Effector memory CD4-positive, alpha-beta T cell (primary cell): ENCODE measurements around the gene TEX35.
A peak's percentile ranks its signal among the peaks of the same experiment; 100 is the strongest.

Experiments used
- DNase-seq, 3 donors: peaks; one replicate each; pipeline ENCODE4 v3.0.0-alpha.2; 2020
- H3K27ac ChIP-seq: 2 replicates; pipeline ENCODE4 v1.7.0; 2013; ENCODE audit warnings: mild to moderate bottlenecking, low read length, moderate library complexity; ENCODE audit not compliant: insufficient read depth, poor library complexity, severe bottlenecking
- H3K27me3 ChIP-seq: replicated peaks from 2 replicates; pipeline ENCODE4 v1.7.0; 2013; ENCODE audit warnings: mild to moderate bottlenecking, low read length; ENCODE audit not compliant: insufficient read depth, control insufficient read depth, poor library complexity, severe bottlenecking
- H3K36me3 ChIP-seq: 2 replicates; pipeline ENCODE4 v1.7.0; 2013; ENCODE audit warnings: mild to moderate bottlenecking, low read length, moderate library complexity; ENCODE audit not compliant: control insufficient read depth, insufficient read depth
- H3K4me1 ChIP-seq: 2 replicates; pipeline ENCODE4 v1.7.0; 2013; ENCODE audit warnings: low read length, mild to moderate bottlenecking; ENCODE audit not compliant: control insufficient read depth, insufficient read depth, poor library complexity, severe bottlenecking
- H3K4me3 ChIP-seq: 2 replicates; pipeline ENCODE4 v1.7.0; 2013; ENCODE audit warnings: low read length, low read depth, mild to moderate bottlenecking; ENCODE audit not compliant: insufficient read depth, poor library complexity, severe bottlenecking
- H3K9me3 ChIP-seq: 2 replicates; pipeline ENCODE4 v1.7.0; 2013; ENCODE audit warnings: mild to moderate bottlenecking, low read length, moderate library complexity; ENCODE audit not compliant: control insufficient read depth

Gene TEX35

DNA sequence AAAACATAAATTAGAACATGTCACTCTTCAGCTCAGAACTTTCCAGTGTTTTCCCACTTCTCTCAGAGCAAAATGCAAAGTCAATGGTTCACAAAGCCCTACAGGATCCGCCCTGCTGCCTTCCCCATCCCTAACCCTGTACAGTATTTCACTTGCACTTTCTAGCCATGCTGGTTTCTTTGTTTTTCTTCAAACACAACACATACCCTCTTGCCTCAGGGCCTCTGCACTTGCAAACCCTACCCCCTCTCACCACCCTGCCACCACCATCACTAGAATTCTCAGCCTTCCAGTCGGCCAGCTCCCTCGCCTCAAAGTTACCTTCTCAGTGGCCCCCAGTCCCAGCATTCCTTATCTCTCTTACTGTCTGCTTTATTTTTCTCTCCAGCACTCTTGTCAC is 17.6 kb downstream of the TEX35 start:
- no peak for DNase-seq
- Histone ChIP-seq H3K9me3 (no peaks in the 10 kb centered on the region), H3K4me3 (no peak overlapping the region), H3K27me3 (no peaks in the 10 kb centered on the region), H3K36me3 (no peaks in the 10 kb centered on the region), H3K27ac (no peak overlapping the region), H3K4me1 (no peaks in the 10 kb centered on the region)

GRCh38 chr1:178531887-178532286 is 19.0 kb downstream of the TEX35 start:
- no peaks in the 10 kb centered on the region for H3K4me1 ChIP-seq
- H3K27me3 ChIP-seq = no peaks in the 10 kb centered on the region
- H3K27ac ChIP-seq = no peak overlapping the region
- H3K36me3 ChIP-seq = no peaks in the 10 kb centered on the region
- no peak overlapping the region for H3K4me3 ChIP-seq
- no peaks in the 10 kb centered on the region for H3K9me3 ChIP-seq
- no peak for DNase-seq

- no peak overlapping the region for H3K4me3 ChIP-seq
- peak; percentile 25 to 53 (median 29) for DNase-seq
Measured at GRCh38 chr1:178532392-178532791, 19.5 kb downstream of the TEX35 start.

DNA sequence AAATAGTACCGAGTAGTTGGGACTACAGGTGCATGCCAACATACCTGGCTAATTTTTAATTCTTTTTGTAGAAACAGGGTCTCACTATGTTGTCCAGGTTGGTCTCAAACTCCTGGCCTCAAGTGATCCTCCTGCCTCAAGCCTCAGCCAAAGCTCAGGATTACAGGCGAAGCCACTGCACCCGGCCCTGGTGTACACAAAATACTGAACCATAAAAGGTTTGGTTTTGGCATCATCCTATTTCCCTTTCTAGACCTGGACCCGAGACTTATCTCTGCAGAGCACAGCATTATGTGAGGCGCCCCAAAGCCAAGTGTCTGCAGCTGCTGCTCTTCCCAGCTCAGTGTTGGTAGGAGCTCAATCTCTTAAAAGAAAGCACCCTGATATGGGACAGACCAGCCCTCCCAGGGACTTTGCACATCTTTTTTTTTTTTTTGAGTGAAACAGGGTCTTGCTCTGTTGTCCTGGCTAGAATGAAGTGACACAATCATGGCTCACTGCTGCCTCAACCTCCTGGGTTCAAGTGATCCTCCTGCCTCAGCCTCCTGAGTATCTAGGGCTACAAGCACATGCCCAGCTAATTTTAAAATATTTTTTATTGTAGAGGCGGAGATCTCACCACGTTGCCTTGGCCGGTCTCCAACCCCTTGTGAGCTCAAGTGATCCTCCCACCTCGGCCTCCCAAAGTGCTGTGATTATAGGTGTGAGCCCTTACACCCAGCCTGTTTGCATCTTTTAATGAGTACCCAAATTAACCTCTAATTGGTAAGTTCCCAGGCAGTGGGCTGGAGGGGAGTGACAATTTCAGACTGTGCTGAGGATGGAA is 20.4 kb downstream of the TEX35 start:
- Histone ChIP-seq H3K36me3 (no peaks in the 10 kb centered on the region), H3K4me3 (no peak overlapping the region), H3K4me1 (no peaks in the 10 kb centered on the region), H3K9me3 (no peaks in the 10 kb centered on the region), H3K27ac (no peak overlapping the region), H3K27me3 (no peaks in the 10 kb centered on the region)
- DNase-seq = no peak

More at GRCh38 chr1:178532392-178532791, 19.5 kb downstream of the TEX35 start:
- no peaks in the 10 kb centered on the region for H3K36me3 ChIP-seq
- no peaks in the 10 kb centered on the region for H3K9me3 ChIP-seq
- no peak overlapping the region for H3K27ac ChIP-seq
- no peaks in the 10 kb centered on the region for H3K4me1 ChIP-seq
- no peaks in the 10 kb centered on the region for H3K27me3 ChIP-seq

DNA sequence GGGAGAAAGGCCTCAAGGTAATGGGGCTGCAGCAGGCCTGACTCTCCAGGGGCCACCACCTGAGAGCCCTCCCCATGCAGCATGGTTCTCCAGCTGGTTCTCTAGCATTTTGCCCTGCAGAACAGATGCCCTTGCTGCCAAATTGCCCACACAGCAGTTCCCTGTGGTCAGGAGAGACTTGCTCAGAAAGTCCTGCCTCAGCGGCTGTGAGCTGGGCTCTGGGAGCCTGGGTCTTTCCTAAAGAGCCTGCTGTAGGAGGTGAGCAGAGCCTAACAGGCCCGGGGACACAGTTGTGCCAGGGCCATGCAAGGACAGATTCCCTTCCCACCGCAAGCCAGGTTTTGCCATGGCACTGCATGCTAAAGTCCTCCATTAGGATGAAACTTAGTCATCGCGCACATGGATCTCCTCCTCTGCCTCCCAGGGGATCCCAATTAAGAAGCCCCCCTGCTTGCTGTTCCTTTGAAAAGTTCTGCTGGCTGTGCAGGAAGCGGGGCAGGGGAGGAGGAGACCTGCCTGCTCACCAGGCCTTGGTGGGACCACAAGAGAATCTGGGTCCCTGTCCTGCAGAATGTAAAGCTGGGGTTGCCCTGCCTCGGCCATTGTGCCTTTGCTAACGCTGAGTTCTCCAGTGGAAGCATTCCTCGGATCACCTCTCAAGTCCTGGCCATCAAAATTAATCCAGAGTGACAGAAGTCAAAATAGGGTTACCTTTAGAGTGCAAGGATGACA is 21.4 kb downstream of the TEX35 start:
- no peak for DNase-seq

DNA sequence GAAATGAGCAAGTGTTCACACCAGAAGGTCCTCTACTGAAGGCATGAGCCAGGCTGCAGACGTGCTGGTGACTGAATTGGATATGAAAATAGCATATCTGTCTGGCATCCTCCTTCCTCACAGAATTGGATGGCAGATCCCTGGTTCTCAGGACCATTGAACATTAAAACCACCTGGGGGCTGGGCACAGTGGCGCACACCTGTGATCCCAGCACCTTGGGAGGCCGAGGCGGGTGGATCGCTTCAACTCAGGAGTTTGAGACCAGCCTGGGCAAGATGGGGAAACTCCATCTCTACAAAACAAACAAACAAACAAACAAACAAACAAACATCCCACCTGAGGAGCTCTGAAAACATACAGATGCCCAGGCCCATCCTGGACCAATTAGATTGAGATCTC is 23.4 kb downstream of the TEX35 start:
- Histone ChIP-seq H3K27me3 (no peaks in the 10 kb centered on the region), H3K9me3 (no peaks in the 10 kb centered on the region), H3K4me3 (no peak overlapping the region), H3K27ac (no peak overlapping the region), H3K4me1 (no peaks in the 10 kb centered on the region), H3K36me3 (no peaks in the 10 kb centered on the region)
- DNase-seq = no peak

More for the DNA sequence above, 21.4 kb downstream of the TEX35 start:
- no peaks in the 10 kb centered on the region for H3K36me3 ChIP-seq
- H3K27ac ChIP-seq = no peak overlapping the region
- no peak overlapping the region for H3K4me3 ChIP-seq
- no peaks in the 10 kb centered on the region for H3K4me1 ChIP-seq
- no peaks in the 10 kb centered on the region for H3K27me3 ChIP-seq
- no peaks in the 10 kb centered on the region for H3K9me3 ChIP-seq

- no peak overlapping the region for H3K4me3 ChIP-seq
- no peaks in the 10 kb centered on the region for H3K36me3 ChIP-seq
- no peaks in the 10 kb centered on the region for H3K4me1 ChIP-seq
- no peak overlapping the region for H3K27ac ChIP-seq
- DNase-seq = no peak
- H3K9me3 ChIP-seq = no peaks in the 10 kb centered on the region
- H3K27me3 ChIP-seq = no peaks in the 10 kb centered on the region
Measured at GRCh38 chr1:178536844-178537371, 24.0 kb downstream of the TEX35 start.

GRCh38 chr1:178537382-178538090 is 24.6 kb downstream of the TEX35 start:
- no peaks in the 10 kb centered on the region for H3K4me1 ChIP-seq
- no peak overlapping the region for H3K27ac ChIP-seq

GRCh38 chr1:178538192-178538916 is 25.4 kb downstream of the TEX35 start:
- no peaks in the 10 kb centered on the region for H3K9me3 ChIP-seq
- H3K27ac ChIP-seq = no peak overlapping the region
- no peaks in the 10 kb centered on the region for H3K4me1 ChIP-seq

More at GRCh38 chr1:178537382-178538090, 24.6 kb downstream of the TEX35 start:
- H3K9me3 ChIP-seq = no peaks in the 10 kb centered on the region
- no peaks in the 10 kb centered on the region for H3K27me3 ChIP-seq
- no peaks in the 10 kb centered on the region for H3K36me3 ChIP-seq
- no peak for DNase-seq
- no peak overlapping the region for H3K4me3 ChIP-seq

More at GRCh38 chr1:178538192-178538916, 25.4 kb downstream of the TEX35 start:
- Histone ChIP-seq H3K27me3 (no peaks in the 10 kb centered on the region), H3K36me3 (no peaks in the 10 kb centered on the region), H3K4me3 (no peak overlapping the region)
- DNase-seq = no peak
